Vagina (tissue), 2 donors: ENCODE results near the gene PSMB3. TPM values are rescaled to one million over a fixed set of nuclear protein-coding genes. Genes with fewer than 3 reads are reported as not detected.

Experiments used
- DNase-seq, 2 donors: peaks; one replicate each; pipeline ENCODE4 v3.0.0-alpha.2; 2017; ENCODE audit errors: extremely low spot score in 2 of 2
- H3K27ac ChIP-seq: fragments of 200-600 bp; sonication (generic); one replicate; pipeline ENCODE4 v1.5.1; 2019
- H3K27me3 ChIP-seq: fragments of 200-600 bp; sonication (generic); one replicate; pipeline ENCODE4 v1.5.1; 2019
- H3K36me3 ChIP-seq, 2 donors: fragments of 200-600 bp; sonication (generic); one replicate each; pipeline ENCODE4 v1.5.1; 2017 to 2019
- H3K4me1 ChIP-seq: fragments of 200-600 bp; sonication (generic); one replicate; pipeline ENCODE4 v1.5.1; 2019
- H3K4me3 ChIP-seq, 2 donors: fragments of 200-600 bp; sonication (generic); 1 replicate in 1 of 2; 2 replicates in 1 of 2; pipeline ENCODE4 v1.5.1; 2016 to 2019
- H3K9me3 ChIP-seq: fragments of 200-600 bp; sonication (generic); one replicate; pipeline ENCODE4 v1.5.1; 2019
- CTCF ChIP-seq, 3 experiments: fragments of 450-650 bp in 2 of 3; fragments of 200-600 bp in 1 of 3; sonication (generic) in 1 of 3; IDR thresholded peaks; one replicate each; pipeline ENCODE4 v1.5.1; 2017 to 2019; ENCODE audit warnings: antibody characterized with exemption in 3 of 3, mild to moderate bottlenecking in 2 of 3, moderate library complexity in 2 of 3
- POLR2A ChIP-seq, 2 donors: fragments of 450-650 bp; IDR thresholded peaks; one replicate each; pipeline ENCODE4 v1.6.1; 2017; ENCODE audit warnings: antibody characterized with exemption in 2 of 2, mild to moderate bottlenecking in 2 of 2, moderate library complexity in 2 of 2
- POLR2AphosphoS5 ChIP-seq, 2 donors: sonication (generic); formaldehyde crosslinking; IDR thresholded peaks; one replicate each; pipeline ENCODE4 v1.9.0; 2017; ENCODE audit warnings: antibody characterized with exemption in 2 of 2, mild to moderate bottlenecking in 2 of 2, low read depth in 1 of 2; ENCODE audit not compliant: insufficient read depth in 1 of 2
- intact Hi-C: fragments of 100-400 bp; cut with DNase I; formaldehyde crosslinking; loops from one replicate; pipeline ENCODE4 v1.15.1; 2023
- total RNA-seq: library from RNA; depleted of rRNA; stranded (reverse); fragments of >200 nt; gene quantifications from one replicate; pipeline ENCODE4 v1.2.3, GENCODE V29; 2016

PSMB3 gene
- total RNA-seq, 1 donor from 2014 or later = 193 TPM

- no peak for DNase-seq
- TF ChIP-seq CTCF (IDR thresholded peaks at IDR 0.05) (no peak), POLR2A (IDR thresholded peaks at IDR 0.05) (no peak), POLR2AphosphoS5 (IDR thresholded peaks at IDR 0.05; ENCODE audit: insufficient read depth in 1 of 2, low read depth in 1 of 2) (peak in 1 of 2 donors; percentile 11)
- Histone ChIP-seq H3K4me1 (peaks cover 42% of the 10 kb centered on the region), H3K27me3 (no peaks in the 10 kb centered on the region), H3K36me3 (peaks cover 0 to 12% of the 10 kb centered on the region in 2 donors), H3K4me3 (no peak overlapping the region), H3K27ac (no peak overlapping the region), H3K9me3 (no peaks in the 10 kb centered on the region)
- intact Hi-C loops = no loop called here
Observed at GRCh38 chr17:38728290-38728831, 24.2 kb upstream of the PSMB3 start.

- Histone ChIP-seq H3K9me3 (no peaks in the 10 kb centered on the region), H3K4me3 (peak overlapping the region; percentile 73 to 92), H3K4me1 (peaks cover 46% of the 10 kb centered on the region), H3K27ac (peak overlapping the region; percentile 85), H3K36me3 (peaks cover 0 to 8% of the 10 kb centered on the region in 2 donors), H3K27me3 (no peaks in the 10 kb centered on the region)
- intact Hi-C loops = no loop called here
- DNase-seq = no peak
- TF ChIP-seq CTCF (IDR thresholded peaks at IDR 0.05) (no peak), POLR2A (IDR thresholded peaks at IDR 0.05) (no peak), POLR2AphosphoS5 (IDR thresholded peaks at IDR 0.05; ENCODE audit: insufficient read depth in 1 of 2, low read depth in 1 of 2) (no peak)
Observed at GRCh38 chr17:38729368-38729885, 23.1 kb upstream of the PSMB3 start.

- Histone ChIP-seq H3K36me3 (peaks cover 0 to 2% of the 10 kb centered on the region in 2 donors), H3K27me3 (no peaks in the 10 kb centered on the region)
Observed at GRCh38 chr17:38729886-38730525, 22.5 kb upstream of the PSMB3 start, which contains the start of gene CISD3. Gene CISD3, plus strand, starts transcription at chr17:38730341. Its CDS starts 18 bp downstream, at chr17:38730359.

DNA sequence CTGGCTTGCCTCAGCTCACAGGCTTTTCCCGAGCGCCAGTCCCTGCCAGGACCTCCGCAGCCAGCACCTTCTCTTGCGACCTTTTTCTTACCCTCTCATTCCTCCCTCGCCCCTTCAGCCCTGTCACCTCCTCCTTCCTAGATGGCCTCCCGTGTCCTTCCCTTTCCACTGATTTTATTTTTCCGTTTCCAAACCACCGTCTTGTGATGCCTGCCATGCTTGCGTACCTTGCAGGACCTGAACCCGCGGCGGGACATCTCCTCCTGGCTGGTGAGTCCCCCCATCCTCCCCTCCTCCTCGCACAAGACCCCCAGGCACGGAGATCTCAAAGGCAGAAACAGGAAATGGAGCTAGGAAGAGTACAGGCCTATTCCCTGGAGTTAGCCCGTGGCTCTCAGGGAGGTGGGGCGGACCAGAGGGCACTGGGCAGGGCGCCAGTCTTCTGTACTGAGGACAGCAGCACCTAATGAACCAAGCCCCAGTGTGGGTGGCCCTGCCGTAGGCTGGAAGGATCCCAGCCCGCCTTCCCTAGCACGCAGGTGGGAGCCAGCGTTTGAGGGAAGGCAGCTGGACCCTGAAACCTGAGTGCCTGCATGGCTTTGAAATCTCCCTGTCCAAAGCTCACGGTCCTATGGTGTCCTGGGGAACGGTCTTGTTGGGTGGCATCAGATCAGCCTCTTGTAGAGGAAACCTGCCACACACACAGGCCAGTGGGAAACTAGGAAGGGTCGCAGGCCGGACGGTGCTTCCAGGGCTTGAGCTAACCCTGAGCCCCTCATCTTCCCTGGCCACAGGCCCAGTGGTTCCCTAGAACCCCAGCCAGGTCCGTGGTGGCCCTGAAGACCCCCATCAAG is 21.8 kb upstream of the PSMB3 start:
- no peak for DNase-seq
- H3K36me3 ChIP-seq = peaks cover 0 to 2% of the 10 kb centered on the region in 2 donors
- H3K27ac ChIP-seq = peak overlapping the region; percentile 82
- H3K4me3 ChIP-seq = peak overlapping the region; percentile 73 to 92
- peak in 1 of 2 donors; percentile 46 for TF ChIP-seq POLR2AphosphoS5 (IDR thresholded peaks at IDR 0.05; ENCODE audit: insufficient read depth in 1 of 2, low read depth in 1 of 2)
- no peak for TF ChIP-seq POLR2A (IDR thresholded peaks at IDR 0.05)
- TF ChIP-seq CTCF (IDR thresholded peaks at IDR 0.05) = no peak
- H3K9me3 ChIP-seq = no peaks in the 10 kb centered on the region
- peaks cover 49% of the 10 kb centered on the region for H3K4me1 ChIP-seq
- intact Hi-C loops = loop anchor here (2.0 to 5.0 kb wide), 2 partner anchors 18 to 38 kb away; partner anchors contain the start of gene PCGF2
- no peaks in the 10 kb centered on the region for H3K27me3 ChIP-seq

More at GRCh38 chr17:38729886-38730525, 22.5 kb upstream of the PSMB3 start, which contains the start of gene CISD3:
- H3K4me1 ChIP-seq = peaks cover 45% of the 10 kb centered on the region
- peak within 1 kb of the TSS; percentile 85 for H3K27ac ChIP-seq
- peak within 1 kb of the TSS; percentile 73 to 92 for H3K4me3 ChIP-seq
- no peak for TF ChIP-seq POLR2AphosphoS5 (IDR thresholded peaks at IDR 0.05; ENCODE audit: insufficient read depth in 1 of 2, low read depth in 1 of 2)
- TF ChIP-seq CTCF (IDR thresholded peaks at IDR 0.05) = peak; percentile 68 to 82 (median 71)
- no peak for DNase-seq
- intact Hi-C loops = loop anchor here (2.0 to 5.0 kb wide), 2 partner anchors 19 to 38 kb away; partner anchors contain the start of gene PCGF2
- H3K9me3 ChIP-seq = no peaks in the 10 kb centered on the region
